H1 (cell line): ENCODE results near the gene DHCR7. TPM values are rescaled to one million over a fixed set of nuclear protein-coding genes. Genes with fewer than 3 reads are reported as not detected.

ENCODE experiments used
- ATF3 ChIP-seq: IDR thresholded peaks from 2 replicates; pipeline ENCODE4 v1.6.1; 2011; ENCODE audit warnings: low read depth, mild to moderate bottlenecking, low read length; ENCODE audit not compliant: insufficient read depth
- CBX8 ChIP-seq: fragments of 300-800, 300-1000 bp; sonication (generic); IDR thresholded peaks from 2 replicates; pipeline ENCODE4 v1.7.1; 2016; ENCODE audit warnings: low read depth, low read length, borderline replicate concordance
- CHD1 ChIP-seq: IDR thresholded peaks from 2 replicates; pipeline ENCODE4 v1.6.1; 2012; ENCODE audit warnings: low read depth, low read length, improper control_type of control experiment
- CREB1 ChIP-seq: IDR thresholded peaks from 2 replicates; pipeline ENCODE4 v1.6.1; 2012; ENCODE audit warnings: inconsistent platforms
- EGR1 ChIP-seq: IDR thresholded peaks from 2 replicates; pipeline ENCODE4 v1.6.1; 2011; ENCODE audit warnings: low read depth, low read length, borderline replicate concordance
- EZH2 ChIP-seq: fragments of 200-600 bp; sonication (generic); IDR thresholded peaks from 2 replicates; pipeline ENCODE4 v1.7.1; 2012; ENCODE audit warnings: low read depth, mild to moderate bottlenecking, moderate library complexity, low read length, inconsistent platforms; ENCODE audit not compliant: severe bottlenecking
- FOSL1 ChIP-seq: IDR thresholded peaks from 2 replicates; pipeline ENCODE4 v1.6.1; 2011; ENCODE audit warnings: mild to moderate bottlenecking, low read depth, low read length, moderate library complexity; ENCODE audit not compliant: insufficient read depth
- GABPA ChIP-seq: IDR thresholded peaks from 2 replicates; pipeline ENCODE4 v1.6.1; 2011; ENCODE audit warnings: mild to moderate bottlenecking, low read length, moderate library complexity, borderline replicate concordance; ENCODE audit not compliant: insufficient read depth
- GTF2F1 ChIP-seq: IDR thresholded peaks from 2 replicates; pipeline ENCODE4 v1.6.1; 2012; ENCODE audit warnings: low read depth, low read length, improper control_type of control experiment, borderline replicate concordance
- NRF1 ChIP-seq: IDR thresholded peaks from 2 replicates; pipeline ENCODE4 v1.6.1; 2011; ENCODE audit warnings: mild to moderate bottlenecking, low read depth, low read length, improper control_type of control experiment
- POLR2A ChIP-seq, 2 experiments: IDR thresholded peaks; 1 replicate in 1 of 2; 2 replicates in 1 of 2; pipeline ENCODE4 v1.6.1; 2011; ENCODE audit warnings: low read depth in 2 of 2, low read length in 2 of 2, mild to moderate bottlenecking in 2 of 2; ENCODE audit errors: control extremely low read depth in 1 of 2
- POLR2AphosphoS5 ChIP-seq: IDR thresholded peaks from 2 replicates; pipeline ENCODE4 v1.6.1; 2011; ENCODE audit warnings: low read depth, low read length
- RNF2 ChIP-seq: fragments of 200-900, 300-1000 bp; sonication (generic); IDR thresholded peaks from 2 replicates; pipeline ENCODE4 v1.7.1; 2016; ENCODE audit warnings: borderline replicate concordance, low read depth, mild to moderate bottlenecking, antibody characterized with exemption, low read length; ENCODE audit not compliant: poor library complexity, severe bottlenecking; ENCODE audit errors: missing control alignments
- SAP30 ChIP-seq: fragments of 300-600 bp; sonication (generic); IDR thresholded peaks from 2 replicates; pipeline ENCODE4 v1.7.1; 2012; ENCODE audit warnings: low read length, moderate library complexity, mild to moderate bottlenecking, inconsistent platforms; ENCODE audit not compliant: insufficient read depth, insufficient replicate concordance
- SIX5 ChIP-seq: IDR thresholded peaks from 2 replicates; pipeline ENCODE4 v1.6.1; 2011; ENCODE audit warnings: mild to moderate bottlenecking, low read depth, low read length
- TAF1 ChIP-seq: IDR thresholded peaks from 2 replicates; pipeline ENCODE4 v1.6.1; 2011; ENCODE audit warnings: mild to moderate bottlenecking, low read depth, low read length
- TAF7 ChIP-seq: optimal IDR thresholded peaks from 2 replicates; pipeline ENCODE3; 2011; ENCODE audit warnings: low read depth, mild to moderate bottlenecking, inconsistent platforms, low read length, moderate library complexity, borderline replicate concordance
- ZNF274 ChIP-seq: IDR thresholded peaks from 2 replicates; pipeline ENCODE4 v1.7.0; 2012; ENCODE audit warnings: low read length, borderline replicate concordance; ENCODE audit errors: extremely low read depth
- polyA plus RNA-seq, 7 experiments: library from polyadenylated mRNA; depleted of rRNA in 3 of 7; stranded (reverse) in 5 of 7; unstranded in 2 of 7; fragments of >200 nt in 5 of 7; fragments of 200-250 nt in 2 of 7; gene quantifications; 1 replicate in 5 of 7; 2 replicates in 1 of 7; 4 replicates in 1 of 7; pipeline versions ENCODE4 v1.2.1 to v1.2.3, GENCODE V29; 2011 to 2013; ENCODE audit warnings: missing spikeins in 2 of 7, mixed read lengths in 2 of 7
- total RNA-seq: library from RNA; stranded (reverse); fragmentation: NEBNext Ultra II Directional; extraction: Animal tissue kit (Norgen Biotek cat#: 25700); gene quantifications from 2 replicates; pipeline ENCODE4 v1.2.1, GENCODE V29; 2021
- TF ChIP-seq, protein P1 (sequence below), 3 experiments: IDR thresholded peaks; 1 replicate in 2 of 3; 2 replicates in 1 of 3; pipeline versions ENCODE4 v1.5.1 to v1.6.1; 2011; ENCODE audit warnings: low read length in 3 of 3, mild to moderate bottlenecking in 3 of 3, inconsistent platforms in 2 of 3, low read depth in 1 of 3, moderate library complexity in 1 of 3; ENCODE audit not compliant: insufficient read depth in 1 of 3; ENCODE audit errors: control extremely low read depth in 1 of 3
- TF ChIP-seq, protein P2 (sequence below): IDR thresholded peaks from 2 replicates; pipeline ENCODE4 v1.6.1; 2012; ENCODE audit warnings: inconsistent platforms

DHCR7 gene
- total and polyA plus RNA-seq, 2 of the 8 experiments (the other 6 are each of a cell fraction or from before 2014, with no cell fraction given), result 144 to 157 TPM

GRCh38 chr11:71448257-71449171, at the start of gene DHCR7 (continued):
- TF ChIP-seq ZNF274 (no peak), CREB1 (peak; percentile 76; the same call in 1 of the 2 replicates), EGR1 (peak; percentile 73; the same call in 1 of the 2 replicates), GABPA (no peak), GTF2F1 (no peak), POLR2AphosphoS5 (peak; percentile 70; the same call in 1 of the 2 replicates), SAP30 (peak; percentile 81), RNF2 (no peak), NRF1 (no peak), TAF1 (no peak), ATF3 (peak; percentile 32; the same call in 1 of the 2 replicates), EZH2 (no peak), SIX5 (no peak), TAF7 (no peak), CBX8 (no peak), FOSL1 (no peak), POLR2A (IDR thresholded peaks at IDR 0.05; ENCODE audit: control extremely low read depth in 1 of 2, low read depth in 2 of 2, low read length in 2 of 2) (peak in 1 of 2 experiments; percentile 66; a peak in 1 of 3 replicates), CHD1 (no peak)
- TF ChIP-seq, protein P1, sequence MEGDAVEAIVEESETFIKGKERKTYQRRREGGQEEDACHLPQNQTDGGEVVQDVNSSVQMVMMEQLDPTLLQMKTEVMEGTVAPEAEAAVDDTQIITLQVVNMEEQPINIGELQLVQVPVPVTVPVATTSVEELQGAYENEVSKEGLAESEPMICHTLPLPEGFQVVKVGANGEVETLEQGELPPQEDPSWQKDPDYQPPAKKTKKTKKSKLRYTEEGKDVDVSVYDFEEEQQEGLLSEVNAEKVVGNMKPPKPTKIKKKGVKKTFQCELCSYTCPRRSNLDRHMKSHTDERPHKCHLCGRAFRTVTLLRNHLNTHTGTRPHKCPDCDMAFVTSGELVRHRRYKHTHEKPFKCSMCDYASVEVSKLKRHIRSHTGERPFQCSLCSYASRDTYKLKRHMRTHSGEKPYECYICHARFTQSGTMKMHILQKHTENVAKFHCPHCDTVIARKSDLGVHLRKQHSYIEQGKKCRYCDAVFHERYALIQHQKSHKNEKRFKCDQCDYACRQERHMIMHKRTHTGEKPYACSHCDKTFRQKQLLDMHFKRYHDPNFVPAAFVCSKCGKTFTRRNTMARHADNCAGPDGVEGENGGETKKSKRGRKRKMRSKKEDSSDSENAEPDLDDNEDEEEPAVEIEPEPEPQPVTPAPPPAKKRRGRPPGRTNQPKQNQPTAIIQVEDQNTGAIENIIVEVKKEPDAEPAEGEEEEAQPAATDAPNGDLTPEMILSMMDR (IDR thresholded peaks at IDR 0.05; ENCODE audit: control extremely low read depth in 1 of 3, insufficient read depth in 1 of 3, low read depth in 1 of 3, low read length in 3 of 3), result no peak
- TF ChIP-seq, protein P2, sequence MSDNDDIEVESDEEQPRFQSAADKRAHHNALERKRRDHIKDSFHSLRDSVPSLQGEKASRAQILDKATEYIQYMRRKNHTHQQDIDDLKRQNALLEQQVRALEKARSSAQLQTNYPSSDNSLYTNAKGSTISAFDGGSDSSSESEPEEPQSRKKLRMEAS, result peak; percentile 83
